Mesenchymal stem cell (in vitro differentiated cells and primary cell): ENCODE measurements around the gene FBXO44.

Experiments
- DNase-seq: peaks from one replicate; pipeline ENCODE4 v3.0.0-alpha.2; 2013
- H2AFZ ChIP-seq: one replicate; pipeline ENCODE4 v1.6.1; 2013; ENCODE audit warnings: low read depth, mild to moderate bottlenecking, control low read depth, inconsistent platforms, low read length, moderate library complexity
- H2AK5ac ChIP-seq: 2 replicates; pipeline ENCODE4 v1.6.1; 2013; ENCODE audit warnings: low read length, moderate library complexity, mild to moderate bottlenecking, inconsistent platforms; ENCODE audit not compliant: severe bottlenecking
- H2BK120ac ChIP-seq: one replicate; pipeline ENCODE4 v1.6.1; 2013; ENCODE audit warnings: low read depth, mild to moderate bottlenecking, inconsistent platforms, low read length, moderate library complexity
- H2BK12ac ChIP-seq, 2 experiments: one replicate each; pipeline ENCODE4 v1.6.1; 2013; ENCODE audit warnings: inconsistent platforms in 2 of 2, low read length in 2 of 2, mild to moderate bottlenecking in 2 of 2, moderate library complexity in 2 of 2, control low read depth in 1 of 2
- H2BK15ac ChIP-seq: one replicate; pipeline ENCODE4 v1.6.1; 2013; ENCODE audit warnings: mild to moderate bottlenecking, low read depth, inconsistent platforms; ENCODE audit not compliant: poor library complexity, severe bottlenecking
- H2BK5ac ChIP-seq: 2 replicates; pipeline ENCODE4 v1.6.1; 2013; ENCODE audit warnings: low read depth, mild to moderate bottlenecking, low read length, control low read depth, inconsistent platforms; ENCODE audit not compliant: poor library complexity, severe bottlenecking
- H3K14ac ChIP-seq, 2 experiments: one replicate each; pipeline ENCODE4 v1.6.1; 2013; ENCODE audit warnings: inconsistent platforms in 2 of 2, low read length in 2 of 2, control low read depth in 1 of 2, mild to moderate bottlenecking in 1 of 2, moderate library complexity in 1 of 2
- H3K18ac ChIP-seq, 2 experiments: one replicate each; pipeline ENCODE4 v1.6.1; 2013; ENCODE audit warnings: inconsistent platforms in 2 of 2, low read length in 2 of 2, control low read depth in 1 of 2, low read depth in 1 of 2, mild to moderate bottlenecking in 1 of 2
- H3K23ac ChIP-seq, 2 experiments: one replicate each; pipeline ENCODE4 v1.6.1; 2013; ENCODE audit warnings: inconsistent platforms in 2 of 2, low read length in 2 of 2, mild to moderate bottlenecking in 2 of 2, moderate library complexity in 2 of 2, control low read depth in 1 of 2
- H3K27ac ChIP-seq: 2 replicates; pipeline ENCODE4 v1.5.1; 2013; ENCODE audit warnings: mild to moderate bottlenecking, moderate library complexity, low read length, control low read depth, inconsistent platforms; ENCODE audit not compliant: poor library complexity, severe bottlenecking
- H3K27me3 ChIP-seq, 2 experiments: 2 replicates each; pipeline versions ENCODE4 v1.6.1 to v1.7.0; 2013; ENCODE audit warnings: low read length in 2 of 2, mild to moderate bottlenecking in 2 of 2, moderate library complexity in 2 of 2, control low read depth in 1 of 2, inconsistent platforms in 1 of 2; ENCODE audit not compliant: control insufficient read depth in 1 of 2, insufficient read depth in 1 of 2
- H3K36me3 ChIP-seq, 2 experiments: 2 replicates each; pipeline versions ENCODE4 v1.6.1 to v1.7.0; 2013; ENCODE audit warnings: low read length in 2 of 2, control low read depth in 1 of 2, inconsistent platforms in 1 of 2, low read depth in 1 of 2, mild to moderate bottlenecking in 1 of 2; ENCODE audit not compliant: insufficient read depth in 2 of 2, control insufficient read depth in 1 of 2
- H3K4ac ChIP-seq, 2 experiments: one replicate each; pipeline ENCODE4 v1.6.1; 2013; ENCODE audit warnings: inconsistent platforms in 2 of 2, low read length in 2 of 2, mild to moderate bottlenecking in 2 of 2, moderate library complexity in 2 of 2, control low read depth in 1 of 2, low read depth in 1 of 2
- H3K4me1 ChIP-seq: 2 replicates; pipeline ENCODE4 v1.6.1; 2013; ENCODE audit warnings: low read depth, low read length, control low read depth; ENCODE audit not compliant: control insufficient read depth, insufficient read depth
- H3K4me2 ChIP-seq: 2 replicates; pipeline ENCODE4 v1.6.1; 2013; ENCODE audit warnings: low read length, mild to moderate bottlenecking, inconsistent platforms; ENCODE audit not compliant: poor library complexity, severe bottlenecking
- H3K4me3 ChIP-seq, 2 experiments: 2 replicates each; pipeline versions ENCODE4 v1.5.1 to v1.7.0; 2013; ENCODE audit warnings: low read length in 2 of 2, mild to moderate bottlenecking in 2 of 2, control low read depth in 1 of 2, low read depth in 1 of 2; ENCODE audit not compliant: insufficient read depth in 1 of 2
- H3K79me1 ChIP-seq: replicated peaks from 2 replicates; pipeline ENCODE4 v1.6.1; 2013; ENCODE audit warnings: mild to moderate bottlenecking, control low read depth, low read length, inconsistent platforms; ENCODE audit not compliant: poor library complexity, severe bottlenecking
- H3K9ac ChIP-seq: 2 replicates; pipeline ENCODE4 v1.7.0; 2013; ENCODE audit warnings: mild to moderate bottlenecking, low read length, moderate library complexity
- H3K9me3 ChIP-seq: 2 replicates; pipeline ENCODE4 v1.7.0; 2013; ENCODE audit warnings: mild to moderate bottlenecking, low read length; ENCODE audit not compliant: control insufficient read depth
- H4K8ac ChIP-seq: one replicate; pipeline ENCODE4 v1.6.1; 2013; ENCODE audit warnings: inconsistent platforms, mild to moderate bottlenecking, low read length, moderate library complexity
- H4K91ac ChIP-seq: one replicate; pipeline ENCODE4 v1.6.1; 2013; ENCODE audit warnings: mild to moderate bottlenecking, low read length, inconsistent platforms
- WGBS: methylation state at CpG from one replicate; pipeline ENCODE4 v1.1.7; 2013; ENCODE audit warnings: mixed read lengths; 5-methylcytosine and 5-hydroxymethylcytosine counted together

Gene FBXO44

GRCh38 chr1:11639372-11639771, 15.3 kb upstream of the FBXO44 start:
- H2BK12ac ChIP-seq: no peak overlapping the region
- H3K27me3 ChIP-seq: peaks cover 18 to 78% of the 10 kb centered on the region in 2 experiments
- H2AK5ac ChIP-seq: no peak overlapping the region
- H3K4me1 ChIP-seq: no peaks in the 10 kb centered on the region
- no peaks in the 10 kb centered on the region for H3K79me1 ChIP-seq
- WGBS: 89% methylated on average over 4 of the region's 4 CpGs
- H3K9me3 ChIP-seq: no peaks in the 10 kb centered on the region
- H3K9ac ChIP-seq: no peak overlapping the region
- H3K36me3 ChIP-seq: no peaks in the 10 kb centered on the region
- no peak overlapping the region for H3K27ac ChIP-seq
- no peak for DNase-seq
- H4K8ac ChIP-seq: no peak overlapping the region
- H3K14ac ChIP-seq: no peak overlapping the region
- no peak overlapping the region for H2BK15ac ChIP-seq
- no peak overlapping the region for H2BK120ac ChIP-seq
- no peak overlapping the region for H2BK5ac ChIP-seq
- H3K4ac ChIP-seq: no peak overlapping the region
- H2AFZ ChIP-seq: no peak overlapping the region
- H3K23ac ChIP-seq: no peak overlapping the region
- H3K4me3 ChIP-seq: no peak overlapping the region
- H3K4me2 ChIP-seq: no peak overlapping the region
- no peak overlapping the region for H4K91ac ChIP-seq
- H3K18ac ChIP-seq: no peak overlapping the region

GRCh38 chr1:11640101-11640500, 14.6 kb upstream of the FBXO44 start:
- H2AK5ac ChIP-seq: no peak overlapping the region
- H3K23ac ChIP-seq: no peak overlapping the region
- H3K14ac ChIP-seq: no peak overlapping the region
- no peak overlapping the region for H2BK12ac ChIP-seq
- WGBS: 58% methylated on average over 6 of the region's 7 CpGs
- no peak overlapping the region for H2BK5ac ChIP-seq
- no peak overlapping the region for H3K9ac ChIP-seq
- H3K36me3 ChIP-seq: no peaks in the 10 kb centered on the region
- H2BK120ac ChIP-seq: no peak overlapping the region
- no peaks in the 10 kb centered on the region for H3K9me3 ChIP-seq
- H2BK15ac ChIP-seq: no peak overlapping the region
- H3K4me1 ChIP-seq: no peaks in the 10 kb centered on the region
- no peaks in the 10 kb centered on the region for H3K79me1 ChIP-seq
- H3K4ac ChIP-seq: no peak overlapping the region
- H3K27me3 ChIP-seq: peaks cover 18 to 71% of the 10 kb centered on the region in 2 experiments
- H4K91ac ChIP-seq: no peak overlapping the region
- H4K8ac ChIP-seq: no peak overlapping the region
- no peak for DNase-seq
- H2AFZ ChIP-seq: no peak overlapping the region
- H3K27ac ChIP-seq: no peak overlapping the region
- no peak overlapping the region for H3K4me3 ChIP-seq
- no peak overlapping the region for H3K18ac ChIP-seq
- no peak overlapping the region for H3K4me2 ChIP-seq

DNA sequence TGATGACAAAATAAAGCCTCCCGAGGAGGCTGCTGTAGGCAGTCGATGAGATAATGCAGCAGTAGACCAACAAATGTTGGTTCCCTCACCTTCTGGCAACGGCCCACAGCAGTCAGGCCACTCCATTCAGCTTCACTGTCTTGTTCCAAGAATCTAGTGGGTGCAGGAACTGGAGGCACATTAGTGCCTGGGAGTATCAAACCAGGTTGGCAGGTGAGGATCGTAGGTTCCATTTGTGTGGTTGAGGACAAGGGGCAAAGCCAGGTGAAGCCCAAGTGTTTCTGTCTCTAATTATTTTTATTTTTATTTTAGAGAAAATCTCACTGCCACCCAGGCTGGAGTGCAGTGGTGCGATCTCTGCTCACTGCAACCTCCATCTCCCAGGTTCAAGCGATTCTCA, 13.7 kb upstream of the FBXO44 start:
- no peaks in the 10 kb centered on the region for H3K9me3 ChIP-seq
- no peak overlapping the region for H2BK12ac ChIP-seq
- no peak overlapping the region for H3K23ac ChIP-seq
- no peak overlapping the region for H3K9ac ChIP-seq
- no peak overlapping the region for H4K91ac ChIP-seq
- H3K4me3 ChIP-seq: no peak overlapping the region
- no peaks in the 10 kb centered on the region for H3K36me3 ChIP-seq
- H3K27ac ChIP-seq: no peak overlapping the region
- H3K27me3 ChIP-seq: peaks cover 18 to 71% of the 10 kb centered on the region in 2 experiments
- no peak overlapping the region for H3K18ac ChIP-seq
- no peaks in the 10 kb centered on the region for H3K79me1 ChIP-seq
- H2AFZ ChIP-seq: no peak overlapping the region
- no peak overlapping the region for H2BK15ac ChIP-seq
- H3K4me2 ChIP-seq: no peak overlapping the region
- DNase-seq: no peak
- no peak overlapping the region for H3K14ac ChIP-seq
- WGBS: 85% methylated on average over 5 of the region's 6 CpGs
- H2BK120ac ChIP-seq: no peak overlapping the region
- no peaks in the 10 kb centered on the region for H3K4me1 ChIP-seq
- no peak overlapping the region for H4K8ac ChIP-seq
- H3K4ac ChIP-seq: no peak overlapping the region
- H2BK5ac ChIP-seq: no peak overlapping the region
- H2AK5ac ChIP-seq: no peak overlapping the region

GRCh38 chr1:11641776-11642305, 12.8 kb upstream of the FBXO44 start:
- Histone ChIP-seq H4K8ac (no peak overlapping the region), H4K91ac (no peak overlapping the region), H3K14ac (no peak overlapping the region), H3K4me3 (no peak overlapping the region), H2AK5ac (no peak overlapping the region), H3K9ac (no peak overlapping the region), H2AFZ (no peak overlapping the region), H3K18ac (no peak overlapping the region), H3K27ac (no peak overlapping the region), H3K4me1 (no peaks in the 10 kb centered on the region), H3K4me2 (no peak overlapping the region), H3K23ac (no peak overlapping the region), H3K27me3 (peaks cover 18 to 71% of the 10 kb centered on the region in 2 experiments), H2BK5ac (no peak overlapping the region), H3K9me3 (no peaks in the 10 kb centered on the region), H3K36me3 (no peaks in the 10 kb centered on the region), H2BK120ac (no peak overlapping the region), H2BK15ac (no peak overlapping the region), H3K4ac (no peak overlapping the region), H2BK12ac (no peak overlapping the region), H3K79me1 (no peaks in the 10 kb centered on the region)
- no peak for DNase-seq
- WGBS: 68% methylated on average over 5 of the region's 5 CpGs
